Thoracic aorta (tissue), 2 donors: ENCODE results near the gene GNAZ. TPM values are rescaled to one million over a fixed set of nuclear protein-coding genes. Genes with fewer than 3 reads are reported as not detected.

ENCODE experiments used
- ATAC-seq: fragments of 150-250 bp; one replicate; pipeline ENCODE4 v1.8.0; 2017; ENCODE audit warnings: low read depth; ENCODE audit not compliant: insufficient number of reproducible peaks, low FRiP score
- DNase-seq: peaks from one replicate; pipeline ENCODE4 v3.0.0-alpha.2; 2020; ENCODE audit warnings: low spot score
- H3K27ac ChIP-seq, 2 donors: fragments of 200-600 bp; sonication (generic); 1 replicate in 1 of 2; 2 replicates in 1 of 2; pipeline ENCODE4 v1.5.1; 2016; ENCODE audit warnings: mild to moderate bottlenecking in 2 of 2, moderate library complexity in 2 of 2
- H3K27me3 ChIP-seq: fragments of 200-600 bp; sonication (generic); replicated peaks from 2 replicates; pipeline ENCODE4 v1.6.0; 2016; ENCODE audit warnings: mild to moderate bottlenecking; ENCODE audit not compliant: insufficient read depth
- H3K36me3 ChIP-seq: fragments of 200-600 bp; sonication (generic); one replicate; pipeline ENCODE4 v1.5.1; 2016
- H3K4me1 ChIP-seq, 2 donors: fragments of 200-600 bp; sonication (generic); 1 replicate in 1 of 2; 2 replicates in 1 of 2; pipeline versions ENCODE4 v1.5.1 to v1.6.0; 2016; ENCODE audit warnings: low read depth in 2 of 2, mild to moderate bottlenecking in 1 of 2; ENCODE audit not compliant: control insufficient read depth in 1 of 2
- H3K4me3 ChIP-seq: fragments of 200-600 bp; sonication (generic); 2 replicates; pipeline ENCODE4 v1.5.1; 2016; ENCODE audit warnings: mild to moderate bottlenecking
- H3K9me3 ChIP-seq: fragments of 200-600 bp; sonication (generic); 2 replicates; pipeline ENCODE4 v1.5.1; 2016
- CTCF ChIP-seq: fragments of 200-600 bp; sonication (generic); IDR thresholded peaks from one replicate; pipeline ENCODE4 v1.5.1; 2019; ENCODE audit warnings: antibody characterized with exemption
- total RNA-seq, 2 donors: library from RNA; depleted of rRNA; stranded (reverse); fragments of >200 nt; gene quantifications; one replicate each; pipeline versions ENCODE4 v1.1.0 to v1.2.3, GENCODE V29; 2016

Gene GNAZ
- total RNA-seq, 2 donors from 2014 or later, result 3.9 to 5.4 TPM

- no peak for ATAC-seq
- TF ChIP-seq CTCF, result no peak
- no peak for DNase-seq
- H3K4me1 ChIP-seq, result no peaks in the 10 kb centered on the region
- no peaks in the 10 kb centered on the region for H3K36me3 ChIP-seq
- no peak overlapping the region for H3K4me3 ChIP-seq
- no peak overlapping the region for H3K27ac ChIP-seq
- no peaks in the 10 kb centered on the region for H3K27me3 ChIP-seq
- H3K9me3 ChIP-seq, result no peaks in the 10 kb centered on the region
Observed at GRCh38 chr22:23113847-23114720, 43.8 kb downstream of the GNAZ start.

GRCh38 chr22:23114721-23115020 lies 44.4 kb downstream of the GNAZ start:
- no peak for TF ChIP-seq CTCF

GRCh38 chr22:23115369-23115768 lies 45.0 kb downstream of the GNAZ start:
- Histone ChIP-seq H3K4me3 (no peak overlapping the region), H3K4me1 (no peaks in the 10 kb centered on the region), H3K36me3 (no peaks in the 10 kb centered on the region), H3K27ac (no peak overlapping the region), H3K27me3 (no peaks in the 10 kb centered on the region), H3K9me3 (no peaks in the 10 kb centered on the region)
- DNase-seq, result no peak
- no peak for ATAC-seq
- TF ChIP-seq CTCF, result no peak

More at GRCh38 chr22:23114721-23115020, 44.4 kb downstream of the GNAZ start:
- DNase-seq (no peak), ATAC-seq (no peak)
- Histone ChIP-seq H3K9me3 (no peaks in the 10 kb centered on the region), H3K4me1 (no peaks in the 10 kb centered on the region), H3K27ac (no peak overlapping the region), H3K4me3 (no peak overlapping the region), H3K27me3 (no peaks in the 10 kb centered on the region), H3K36me3 (no peaks in the 10 kb centered on the region)

- Histone ChIP-seq H3K4me1 (no peaks in the 10 kb centered on the region), H3K27me3 (no peaks in the 10 kb centered on the region), H3K27ac (no peak overlapping the region), H3K36me3 (no peaks in the 10 kb centered on the region), H3K9me3 (no peaks in the 10 kb centered on the region), H3K4me3 (no peak overlapping the region)
- DNase-seq, result no peak
- ATAC-seq, result no peak
- TF ChIP-seq CTCF, result no peak
Observed at GRCh38 chr22:23115825-23116494, 45.6 kb downstream of the GNAZ start.

- TF ChIP-seq CTCF, result no peak
- Histone ChIP-seq H3K36me3 (no peaks in the 10 kb centered on the region), H3K4me3 (no peak overlapping the region), H3K4me1 (no peaks in the 10 kb centered on the region), H3K27me3 (no peaks in the 10 kb centered on the region), H3K9me3 (no peaks in the 10 kb centered on the region), H3K27ac (no peak overlapping the region)
- no peak for DNase-seq
- ATAC-seq, result no peak
Observed at GRCh38 chr22:23116506-23117263, 46.4 kb downstream of the GNAZ start.
